CD4-positive, alpha-beta T cell treated with Interleukin-4 for 1 hour (primary cell): ENCODE results near the gene GSTA1.
"Not testable (repeated sequence)": the region's sequence is repeated elsewhere in the genome, so short reads cannot be mapped to it uniquely, and the experiment has no call there.

Experiments used
- DNase-seq, 2 donors: peaks; one replicate each; pipeline ENCODE4 v3.0.0-alpha.2; 2020 to 2022

GSTA1 gene

DNA sequence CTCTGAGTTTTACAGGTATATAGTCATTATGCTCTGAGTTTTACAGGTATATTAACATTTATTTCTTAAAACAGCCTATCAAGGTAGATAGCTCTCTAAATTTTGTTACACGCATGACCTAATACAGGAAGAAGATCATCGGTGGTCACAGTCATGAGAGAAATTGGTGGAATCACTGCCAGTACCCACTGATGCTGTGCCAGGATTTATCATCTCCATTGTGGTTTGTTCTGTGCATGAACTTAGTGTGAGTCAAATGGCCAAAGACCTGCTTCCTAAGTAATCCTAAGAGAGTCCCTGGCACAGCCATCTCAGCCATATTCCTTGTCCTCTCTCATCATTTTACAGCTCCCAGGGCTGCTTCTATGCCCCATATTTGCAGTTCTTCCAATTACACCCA, 50.5 kb downstream of the GSTA1 start:
- DNase-seq, result not testable (repeated sequence)

DNA sequence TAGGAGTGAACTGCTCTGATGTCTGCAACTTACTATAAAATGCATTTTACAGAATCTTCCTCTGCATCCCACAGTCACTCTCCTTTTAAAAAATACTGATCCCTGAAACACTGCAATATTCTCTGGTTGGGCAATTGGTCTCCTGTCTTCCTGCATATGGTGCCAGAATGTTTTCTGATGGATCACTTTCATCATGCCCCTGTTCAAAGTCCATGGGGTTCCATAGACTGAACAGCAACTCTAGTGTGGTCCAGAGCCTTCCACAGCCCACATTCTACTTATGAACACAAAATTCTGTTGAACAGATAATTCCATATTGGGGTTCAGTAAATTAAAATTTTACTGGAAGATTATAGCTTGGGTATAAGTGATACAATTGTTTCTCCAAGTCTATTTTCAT, 51.3 kb downstream of the GSTA1 start:
- DNase-seq, result no peak

DNA sequence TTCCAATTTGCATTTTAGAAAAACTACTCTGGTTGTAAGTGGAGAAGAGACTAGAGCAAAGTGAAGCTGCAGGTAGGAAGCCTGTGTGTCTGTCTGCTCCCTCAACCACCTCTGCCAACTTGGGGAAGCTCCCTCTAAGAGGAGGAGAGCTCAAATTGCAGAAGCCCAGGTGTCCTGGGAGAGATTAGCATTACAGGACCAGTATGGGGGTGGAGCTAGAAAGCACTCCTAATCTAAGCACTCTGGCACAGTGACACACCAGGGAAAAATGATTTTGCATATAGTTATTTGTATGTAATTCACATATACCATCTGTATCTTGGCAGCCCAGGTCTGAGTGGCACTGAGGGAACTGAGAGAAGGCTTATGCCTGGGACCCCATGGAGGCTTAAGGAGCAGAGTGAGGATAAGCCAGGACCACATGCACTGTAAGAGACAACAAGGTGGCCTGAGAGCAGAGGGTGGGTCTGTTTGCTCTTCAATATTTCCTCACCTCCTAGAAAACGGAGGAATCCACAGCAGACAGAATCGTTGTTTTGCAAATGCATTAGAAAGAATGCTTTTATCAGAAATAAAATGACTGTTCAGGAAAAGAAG, 54.0 kb downstream of the GSTA1 start:
- DNase-seq, result no peak

DNA sequence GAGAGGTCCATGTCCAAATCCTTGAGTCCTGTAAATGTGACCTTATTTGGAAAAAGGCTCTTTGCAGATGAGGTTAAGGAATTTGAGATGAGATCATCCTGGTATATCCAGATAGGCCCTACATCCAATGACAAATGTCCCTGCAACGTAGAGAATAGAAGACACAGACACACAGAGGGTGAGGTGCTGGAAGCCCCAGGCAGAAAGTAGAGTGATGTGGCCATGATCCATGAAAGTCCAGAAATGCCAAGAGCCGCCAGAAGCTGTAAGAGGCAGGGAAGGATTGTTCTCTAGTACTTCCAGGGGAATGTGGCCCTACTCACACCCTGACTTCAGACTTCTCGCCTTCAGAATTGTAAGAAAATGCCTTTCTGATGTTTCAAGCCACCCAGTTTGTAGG, 56.3 kb downstream of the GSTA1 start:
- DNase-seq, result not testable (repeated sequence)

DNA sequence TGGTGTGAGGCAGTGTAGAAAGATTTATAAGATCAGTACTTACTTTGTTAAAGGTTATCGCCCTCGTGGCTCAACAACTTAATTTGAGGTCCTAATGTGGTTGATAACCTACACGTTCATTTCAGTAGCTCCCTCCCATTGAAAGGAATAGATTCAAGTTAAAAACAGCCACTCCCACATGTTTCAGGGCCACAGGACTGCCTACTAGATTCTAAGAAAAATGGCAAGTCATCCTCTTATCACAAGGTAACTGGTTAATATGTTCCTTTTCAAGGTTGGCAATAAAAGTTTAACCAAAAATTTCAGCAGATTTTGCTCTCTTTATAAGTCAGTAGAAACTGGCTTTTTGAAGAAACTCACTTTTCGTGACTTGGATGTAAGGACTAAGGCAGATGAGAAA, 57.4 kb downstream of the GSTA1 start:
- no peak for DNase-seq

DNA sequence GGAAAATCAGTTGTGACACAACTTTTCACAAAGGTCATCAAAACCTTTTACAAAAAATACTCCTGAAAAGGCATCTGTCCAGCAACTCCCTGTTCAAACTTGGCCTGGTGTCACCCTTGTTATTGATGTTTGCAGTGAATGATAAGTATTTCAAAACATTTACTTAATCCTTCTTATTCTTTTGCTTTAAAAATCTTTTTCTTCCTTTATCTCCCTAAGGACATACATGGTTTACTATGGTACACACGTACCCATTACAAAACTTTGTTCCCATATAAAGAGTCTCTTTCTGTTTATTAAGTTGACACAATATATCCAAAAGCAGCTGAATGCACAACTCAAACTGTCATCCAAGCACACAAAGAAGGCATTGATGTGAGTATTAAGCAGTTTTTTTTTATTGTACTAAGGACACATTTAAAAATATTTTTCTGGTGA, 57.8 kb downstream of the GSTA1 start:
- DNase-seq, result no peak

DNA sequence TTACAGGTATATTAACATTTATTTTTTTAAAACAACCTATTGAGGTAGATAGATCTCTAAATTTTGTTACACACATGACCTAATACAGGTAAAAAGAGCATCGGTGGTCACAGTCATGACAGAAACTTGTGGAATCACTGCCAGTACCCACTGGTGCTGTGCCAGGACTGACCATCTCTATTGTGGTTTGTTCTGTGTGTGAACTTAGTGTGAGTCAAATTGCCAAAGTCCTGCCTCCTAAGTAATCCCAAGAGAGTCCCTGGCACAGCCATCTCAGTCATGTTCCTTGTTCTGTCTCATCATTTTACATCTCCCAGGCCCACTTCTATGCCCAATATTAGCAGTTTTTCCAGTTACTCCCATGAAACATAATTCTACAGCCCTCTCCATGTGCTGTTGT, 61.7 kb downstream of the GSTA1 start:
- DNase-seq, result no peak
